Measurements from ENCODE around the gene CLEC3A.
A peak's percentile ranks its signal among the peaks of the same experiment; 100 is the strongest.
"Not testable (repeated sequence)": the region's sequence is repeated elsewhere in the genome, so short reads cannot be mapped to it uniquely, and the experiment has no call there.

The CLEC3A gene, protein sequence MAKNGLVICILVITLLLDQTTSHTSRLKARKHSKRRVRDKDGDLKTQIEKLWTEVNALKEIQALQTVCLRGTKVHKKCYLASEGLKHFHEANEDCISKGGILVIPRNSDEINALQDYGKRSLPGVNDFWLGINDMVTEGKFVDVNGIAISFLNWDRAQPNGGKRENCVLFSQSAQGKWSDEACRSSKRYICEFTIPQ

DNA sequence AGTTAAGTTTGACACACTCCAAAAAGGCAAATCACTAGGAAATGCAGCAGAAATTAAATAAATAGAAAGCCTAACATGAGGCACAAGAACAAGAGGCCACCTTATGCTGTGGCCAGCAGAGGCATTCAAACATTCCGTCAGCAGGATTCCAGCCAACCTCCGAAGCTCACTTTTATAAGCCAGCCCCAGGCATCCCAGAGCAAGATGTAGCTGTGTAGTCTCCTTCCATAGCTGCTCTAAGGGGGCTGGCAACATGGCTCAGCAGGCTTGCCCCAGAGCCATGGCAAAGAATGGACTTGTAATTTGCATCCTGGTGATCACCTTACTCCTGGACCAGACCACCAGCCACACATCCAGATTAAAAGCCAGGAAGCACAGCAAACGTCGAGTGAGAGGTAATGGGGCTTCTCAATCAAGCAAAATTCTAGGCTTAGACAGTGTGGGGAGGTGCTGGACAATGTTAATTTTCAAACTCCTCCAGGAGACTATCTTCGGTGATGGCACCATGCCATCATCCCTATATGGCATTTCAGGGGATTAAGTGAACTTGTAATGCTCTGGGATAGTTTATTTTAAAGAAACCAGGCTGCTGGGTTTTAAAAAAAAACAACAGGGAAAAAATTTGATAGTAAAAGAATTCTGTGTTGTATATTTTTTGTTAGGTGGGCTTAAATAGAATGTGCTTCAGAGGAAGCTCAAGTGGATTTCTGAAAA is at the start of gene CLEC3A:
TSS of gene CLEC3A (plus strand) at position 202 of the 714 bp plus-strand sequence. CDS start at position 281, 79 bp downstream.
- DNase-seq = no peak

DNA sequence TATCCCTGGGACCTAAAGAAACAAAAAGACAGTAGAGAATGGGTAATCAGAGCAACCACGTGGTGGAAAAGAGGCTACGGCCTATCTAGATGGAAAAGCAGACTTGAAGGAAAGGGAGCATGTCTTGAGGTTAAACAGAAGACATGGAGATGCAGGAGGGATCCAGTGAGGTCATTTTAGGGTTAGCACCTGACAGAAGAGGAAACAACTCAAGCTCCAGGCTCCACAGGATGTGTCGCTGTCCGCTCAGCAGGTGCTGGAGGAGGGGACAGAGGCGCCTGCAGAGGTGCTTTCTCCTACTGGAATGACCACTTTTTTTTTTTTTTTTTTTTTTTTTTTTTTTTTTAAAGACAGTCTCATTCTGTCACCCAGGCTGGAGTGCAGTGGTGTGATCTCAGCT is 47.5 kb upstream of the CLEC3A start:
- DNase-seq = no peak

DNA sequence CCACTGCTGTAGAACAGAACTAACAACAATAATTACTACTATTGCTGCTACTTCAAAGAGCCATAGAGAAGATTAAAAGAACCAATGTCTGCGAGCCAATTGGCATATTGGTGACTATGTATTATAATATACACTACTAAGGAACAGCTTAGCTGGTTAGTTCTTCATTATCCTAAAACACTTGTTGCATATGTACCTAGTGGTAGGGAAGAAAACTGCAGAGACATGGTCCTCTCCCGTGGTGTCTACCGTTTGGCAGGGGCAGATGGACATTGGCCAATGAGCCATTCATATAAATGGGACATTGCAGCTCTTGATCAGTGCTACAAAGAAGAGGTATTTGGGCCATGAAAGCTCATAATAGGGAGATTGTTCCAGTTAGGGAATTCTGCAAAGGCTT is 46.4 kb upstream of the CLEC3A start:
- no peak for DNase-seq

DNA sequence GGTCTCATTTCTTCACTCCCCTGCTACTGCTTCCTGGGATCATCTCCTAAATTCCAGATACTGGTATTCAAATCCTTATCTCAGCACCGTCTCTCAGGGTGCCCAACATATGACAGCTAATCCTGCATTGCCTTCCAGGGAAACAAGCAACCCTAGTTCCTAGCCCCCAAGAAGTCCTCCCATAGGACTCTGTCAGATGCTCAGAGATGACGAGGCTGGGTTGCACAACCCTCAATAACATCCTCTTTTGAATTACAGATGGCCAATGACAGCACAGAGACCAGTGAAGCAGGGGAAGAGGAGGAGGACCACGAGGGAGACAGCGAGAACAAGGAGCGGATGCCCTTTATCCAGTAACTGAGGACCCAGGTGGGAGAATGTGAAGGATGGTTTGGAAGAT is 45.0 kb upstream of the CLEC3A start:
- DNase-seq = no peak

DNA sequence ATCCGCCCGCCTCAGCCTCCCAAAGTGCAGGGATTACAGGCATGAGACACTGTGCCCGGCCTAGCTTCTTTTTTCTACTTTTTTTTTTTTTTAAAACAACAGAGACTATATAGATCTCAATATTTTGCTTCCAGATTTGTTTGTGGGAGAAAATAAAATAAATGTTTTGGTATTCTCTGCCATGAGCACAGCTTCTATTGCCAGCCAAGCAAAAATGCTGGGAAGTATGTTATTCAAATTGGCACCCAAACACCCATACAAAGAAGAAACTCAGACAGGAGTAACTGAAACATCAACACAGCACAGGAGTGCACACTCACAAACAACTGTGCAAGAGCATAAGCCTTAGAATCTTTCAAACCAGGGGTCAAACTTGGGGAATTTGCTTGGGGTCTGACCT is 37.2 kb upstream of the CLEC3A start:
- no peak for DNase-seq

DNA sequence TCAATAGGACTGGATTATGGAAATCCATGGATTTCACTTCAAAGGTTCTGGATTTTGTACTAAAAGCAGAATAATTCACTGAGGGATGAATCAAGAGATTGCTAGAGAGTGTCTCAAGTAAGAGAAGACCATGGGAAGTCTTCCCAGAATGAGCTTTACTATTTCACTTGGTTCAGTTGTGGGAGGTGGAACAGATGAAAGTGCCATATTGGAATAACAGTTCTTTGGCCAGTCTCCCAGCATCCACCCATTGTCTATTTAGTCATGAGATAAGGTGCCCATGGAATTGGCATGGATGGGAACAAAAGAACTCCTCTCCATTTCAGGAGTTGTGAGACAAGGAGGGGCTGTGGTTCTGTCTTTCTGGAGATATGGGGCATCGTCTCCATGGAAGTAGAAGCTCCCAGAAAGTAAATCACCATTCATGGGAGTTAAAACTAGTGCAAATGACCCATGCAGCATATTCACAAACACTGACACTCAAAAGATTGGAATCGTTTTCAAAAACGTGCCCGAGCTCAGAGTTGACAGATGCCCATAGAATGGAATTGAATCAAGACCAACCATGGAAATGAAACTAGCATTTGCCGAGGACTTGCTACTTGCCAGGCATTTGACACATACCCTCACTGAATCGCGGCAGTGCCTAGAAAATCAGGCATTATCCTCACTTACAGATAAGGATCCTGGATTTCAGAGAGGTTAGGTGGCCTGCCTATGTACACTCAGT is 36.2 kb upstream of the CLEC3A start:
- no peak for DNase-seq

DNA sequence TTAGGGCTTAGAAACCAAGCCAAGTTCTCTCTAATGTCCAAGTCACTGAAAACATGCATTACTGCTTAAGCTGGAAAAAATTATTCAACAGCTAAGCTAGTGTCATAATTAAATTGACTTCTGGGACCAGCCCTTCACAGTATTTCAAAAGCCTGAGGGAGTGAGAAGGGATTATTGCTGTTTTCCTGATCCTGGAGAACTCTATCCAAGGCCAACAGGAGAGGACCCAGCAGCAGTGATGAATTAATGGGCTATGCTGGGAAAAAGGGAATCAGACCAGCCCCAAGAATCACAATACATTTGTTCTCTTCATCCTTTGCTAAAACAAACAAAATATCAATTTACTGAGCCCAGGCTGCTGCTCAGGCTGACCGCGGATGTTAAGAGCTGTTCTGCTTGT is 34.5 kb upstream of the CLEC3A start:
- no peak for DNase-seq

DNA sequence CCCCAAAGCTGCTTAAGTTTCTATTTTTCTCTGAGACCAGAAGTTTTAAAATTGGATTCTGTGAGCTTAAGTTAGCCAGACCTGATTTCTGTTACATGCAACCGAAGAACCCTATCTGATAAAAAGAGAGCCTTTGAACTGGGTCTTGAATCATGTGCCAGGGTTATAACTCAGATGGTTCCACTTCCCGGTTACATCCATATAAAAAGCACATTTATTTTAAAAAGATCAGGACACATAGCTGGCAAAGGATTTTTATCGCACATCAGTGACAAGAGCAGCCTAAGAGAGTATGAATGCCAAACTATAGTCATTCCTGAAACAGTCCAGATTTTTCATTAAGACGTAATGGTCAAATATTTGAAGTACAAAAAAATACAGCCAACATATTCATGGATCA is 32.5 kb upstream of the CLEC3A start:
- no peak for DNase-seq

DNA sequence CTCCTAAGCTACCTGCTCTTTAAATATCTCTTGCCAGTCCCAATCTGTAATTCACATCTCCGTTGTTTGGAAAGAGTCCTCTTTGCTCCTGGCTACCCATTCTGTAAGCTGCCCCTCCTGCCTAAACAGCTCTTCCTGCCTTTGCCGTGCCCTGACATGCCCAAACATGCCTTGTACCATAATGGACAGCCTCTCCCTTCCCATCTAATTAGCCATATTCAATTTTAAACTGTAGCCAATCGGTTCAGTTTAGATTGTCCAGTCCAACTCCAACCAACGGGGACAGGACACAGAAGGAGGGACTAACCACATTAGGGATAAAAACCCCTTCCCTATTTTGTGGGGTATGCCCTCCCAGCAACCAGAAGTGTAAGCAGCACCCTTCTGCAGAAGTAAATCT is 30.6 kb upstream of the CLEC3A start:
- no peak for DNase-seq

DNA sequence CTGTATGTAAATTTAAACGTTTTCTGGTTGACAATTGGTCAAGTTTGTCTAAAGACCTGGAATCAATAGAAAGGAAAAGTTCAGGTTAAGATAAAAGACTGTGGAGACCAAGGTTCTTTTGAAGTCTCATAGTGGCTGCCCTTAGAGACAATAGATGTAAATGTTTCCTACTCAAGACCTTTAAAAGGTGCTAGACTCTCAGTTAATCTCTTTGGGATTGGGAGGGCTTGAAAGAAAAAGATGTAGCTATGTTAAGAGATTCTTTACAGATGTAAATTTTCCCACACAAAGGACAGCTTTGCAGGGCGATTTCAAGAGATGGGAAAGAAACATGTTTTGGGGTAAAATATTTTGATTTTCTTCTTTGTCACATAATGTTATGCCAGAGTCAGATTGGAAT is 30.0 kb upstream of the CLEC3A start:
- DNase-seq = not testable (repeated sequence)

DNA sequence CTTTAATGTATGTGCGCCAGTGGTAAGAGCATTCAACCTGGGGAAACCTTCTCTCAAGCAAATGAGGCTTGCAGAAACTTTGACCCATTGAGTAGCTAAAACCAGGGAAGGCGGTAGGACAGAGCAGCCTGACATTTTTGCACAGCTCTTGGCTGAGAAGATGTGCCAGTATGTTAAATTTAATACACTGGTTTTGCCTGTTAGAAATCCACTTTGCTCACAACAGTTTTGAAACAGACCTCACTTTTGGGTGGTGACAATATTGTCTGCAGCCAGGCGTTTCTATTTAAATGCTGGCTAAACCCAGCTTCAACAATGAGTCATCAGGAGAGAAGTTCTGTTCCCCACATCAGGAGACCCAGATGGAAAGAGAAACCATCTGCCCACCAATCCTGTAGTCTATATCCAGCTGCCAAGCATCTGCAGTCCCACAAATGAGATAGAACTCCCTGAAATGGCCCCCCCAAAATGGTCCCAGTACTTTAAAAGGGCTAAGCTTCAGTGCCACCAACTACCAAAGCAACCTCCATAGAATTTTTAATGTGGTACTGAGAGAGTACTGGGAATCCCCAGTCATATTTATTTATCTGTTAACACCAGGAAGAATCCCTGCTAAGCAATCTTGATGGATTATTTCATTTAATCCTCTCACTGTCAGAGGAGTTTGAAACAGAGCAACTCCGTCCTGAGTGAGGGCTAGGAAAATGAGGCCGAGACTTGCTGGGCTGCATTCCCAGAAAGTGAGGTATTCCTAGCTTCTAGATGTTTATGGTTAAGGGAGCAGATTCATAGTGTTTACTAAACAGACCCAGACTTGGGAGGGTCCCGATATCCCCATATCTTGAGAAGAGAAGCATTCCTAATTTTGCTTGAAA is 29.0 kb upstream of the CLEC3A start:
- no peak for DNase-seq

DNA sequence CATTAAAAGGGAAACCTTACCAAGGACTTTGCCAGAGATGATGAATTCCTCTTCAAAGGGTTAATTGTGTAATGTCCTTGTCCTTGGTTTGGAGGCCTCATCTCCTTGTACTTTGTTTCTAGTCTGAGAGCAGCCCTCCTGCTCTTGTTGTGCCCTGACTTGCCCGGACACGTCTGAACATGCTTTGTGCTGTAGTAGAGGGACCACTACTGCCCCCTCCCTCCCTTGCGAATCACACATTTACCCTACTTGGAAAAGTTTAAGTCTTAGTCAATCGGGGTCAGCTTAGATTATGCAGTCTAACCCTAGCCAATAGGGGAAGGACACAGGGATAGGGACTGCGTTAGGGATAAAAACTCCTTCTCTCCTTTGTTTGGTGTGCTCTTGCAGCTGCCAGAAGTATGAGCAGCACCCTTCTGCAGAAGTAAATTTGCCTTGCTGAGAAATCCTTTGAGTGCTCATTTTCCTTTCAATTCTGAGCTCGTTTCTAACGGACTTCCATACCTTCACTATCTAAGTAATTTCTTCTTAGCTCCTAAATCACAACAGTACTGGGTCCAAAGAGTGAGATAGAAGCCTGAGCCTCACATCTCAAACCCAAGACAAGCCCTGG is 26.4 kb upstream of the CLEC3A start:
- no peak for DNase-seq

DNA sequence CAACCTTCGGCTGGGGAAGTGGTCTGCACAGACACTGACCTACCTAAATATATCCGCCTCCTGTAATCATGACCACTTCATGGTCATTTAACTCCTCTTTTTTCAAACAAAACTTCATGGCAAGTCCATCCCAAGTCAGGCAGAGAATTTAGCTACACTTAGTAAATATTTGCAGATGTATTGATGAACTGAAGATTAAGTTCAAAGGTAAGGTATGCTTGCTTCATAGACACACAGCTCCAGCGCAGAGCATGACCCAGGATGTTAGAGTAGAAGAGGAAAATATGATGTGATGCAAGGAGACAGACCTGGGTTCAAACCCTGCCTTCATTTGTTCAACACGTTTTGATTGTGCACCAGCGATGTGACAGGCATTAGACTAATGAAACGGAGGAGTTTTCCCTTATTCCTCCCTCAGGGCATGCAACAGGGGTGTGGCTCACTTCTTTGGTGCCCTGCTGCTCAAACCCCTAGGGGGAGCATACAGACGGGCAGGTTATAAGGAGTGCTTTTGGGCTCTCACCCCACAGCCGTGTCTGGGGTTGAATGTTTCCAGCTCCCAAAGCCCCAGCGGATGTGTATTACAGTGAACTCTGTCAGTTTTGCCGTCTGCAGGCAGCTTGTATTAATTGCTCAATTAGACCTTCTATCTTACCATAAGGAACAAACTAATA is 23.9 kb upstream of the CLEC3A start:
- no peak for DNase-seq

DNA sequence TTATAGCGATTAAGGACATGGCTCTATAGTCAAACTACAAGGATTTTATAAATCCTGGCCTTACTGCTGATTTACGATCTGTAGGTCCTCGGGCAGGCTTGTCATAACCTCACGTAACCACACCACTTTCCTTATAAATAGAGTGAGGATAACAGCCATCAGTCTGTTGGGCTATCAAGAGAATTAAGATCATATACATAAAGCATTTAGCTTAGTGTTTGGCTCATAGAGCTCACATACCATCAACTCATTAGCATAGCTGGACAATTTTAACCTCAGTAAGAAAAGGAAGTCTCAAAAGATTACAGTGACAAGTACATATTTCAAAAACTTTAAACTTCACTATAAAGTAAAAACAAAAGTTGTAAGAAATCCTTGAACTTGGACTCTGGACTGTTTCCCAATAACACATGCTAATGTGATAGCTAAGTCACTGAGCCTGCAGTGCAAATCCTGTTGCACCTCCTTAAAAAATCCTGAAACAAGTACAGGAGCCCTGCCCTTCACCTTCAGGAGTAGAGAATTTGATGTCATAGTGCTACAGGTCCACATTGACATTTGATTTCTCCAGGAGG is 20.8 kb upstream of the CLEC3A start:
- no peak for DNase-seq

DNA sequence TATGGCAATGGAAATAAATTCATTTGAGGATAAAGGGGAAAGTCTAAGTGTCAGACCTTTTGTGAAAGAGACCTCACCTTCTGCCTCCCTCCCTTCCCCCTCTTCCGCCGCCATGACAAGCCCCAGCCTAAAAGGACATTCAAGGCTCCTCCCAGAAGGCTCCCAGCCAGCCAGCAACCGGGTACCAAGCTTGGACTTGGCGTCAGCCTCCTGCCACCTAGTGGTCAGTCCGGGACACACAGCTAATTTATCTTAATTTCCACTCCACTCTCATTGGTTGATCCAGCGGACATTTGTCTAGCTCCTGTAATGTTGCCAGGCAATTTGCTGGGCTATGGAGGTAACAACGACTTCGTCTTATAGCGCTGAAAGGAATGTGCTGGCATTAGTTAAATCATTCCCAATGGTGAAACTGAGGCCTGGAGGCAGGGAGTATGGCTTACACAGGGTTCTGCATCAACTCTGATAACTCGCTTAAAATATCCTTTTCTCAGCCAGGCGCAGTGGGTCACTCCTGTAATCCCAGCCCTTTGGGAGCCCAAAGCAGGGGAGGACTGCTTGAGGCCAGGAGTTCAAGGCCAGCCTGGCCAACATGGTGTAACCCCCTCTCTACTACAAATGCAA is 19.3 kb upstream of the CLEC3A start:
- peak; percentile 68 to 82 for DNase-seq

DNA sequence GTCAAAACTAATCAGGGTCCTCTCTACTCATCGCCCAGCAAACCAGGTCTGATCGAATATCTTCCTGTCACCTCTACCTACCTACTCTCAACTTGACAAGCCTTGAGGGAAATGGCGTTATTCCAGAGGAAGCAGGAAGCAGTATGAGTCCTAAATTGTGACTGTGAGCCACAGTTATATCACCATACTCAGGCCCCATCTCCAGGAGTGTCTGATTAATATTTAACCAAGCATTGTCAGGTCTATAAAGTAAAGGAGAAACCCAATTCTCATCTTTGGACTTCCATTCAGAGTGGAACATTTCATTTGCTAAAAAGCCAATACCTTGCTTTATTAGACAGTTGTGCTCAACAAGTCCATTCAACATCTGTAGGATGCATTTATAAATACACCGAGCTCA is 17.8 kb upstream of the CLEC3A start:
- no peak for DNase-seq

DNA sequence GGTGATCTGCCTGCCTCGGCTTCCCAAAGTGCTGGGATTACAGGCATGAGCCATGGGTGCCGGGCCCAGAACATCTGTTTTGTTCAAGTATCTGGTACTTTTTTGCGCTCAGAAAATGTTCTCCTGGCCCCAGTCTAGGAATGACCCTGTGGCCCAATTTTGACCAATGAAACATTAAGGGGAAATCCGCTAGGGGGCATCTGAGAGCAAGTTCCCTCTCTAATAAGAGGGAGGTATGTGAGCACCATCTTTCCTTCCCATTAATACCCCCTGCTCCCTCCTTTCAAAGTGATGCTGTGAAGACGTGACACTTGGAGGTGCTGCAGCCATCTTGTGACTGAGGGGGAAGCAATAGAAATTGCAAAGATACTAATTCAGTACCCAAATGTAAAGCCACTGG is 16.5 kb upstream of the CLEC3A start:
- DNase-seq = peak in 1 of 2 experiments; percentile 6

DNA sequence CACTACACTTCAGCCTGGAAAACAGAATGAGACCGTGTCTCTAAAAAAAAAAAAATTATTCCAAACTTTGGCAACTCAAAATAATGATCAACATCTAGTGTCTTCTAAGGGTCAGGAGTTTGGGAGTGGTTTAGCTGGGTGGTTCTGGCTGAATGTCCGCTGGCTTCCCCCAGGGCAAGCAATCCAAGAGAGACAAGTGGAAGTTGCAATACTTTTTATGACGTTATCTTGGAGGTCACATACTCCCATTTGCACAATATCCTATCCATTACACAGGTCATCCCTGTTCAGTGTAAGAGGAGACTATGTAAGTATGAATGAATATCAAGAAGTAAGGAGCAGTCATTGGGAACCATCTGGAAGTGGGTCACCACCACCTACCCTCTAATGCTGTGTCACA is 15.2 kb upstream of the CLEC3A start:
- DNase-seq = no peak

DNA sequence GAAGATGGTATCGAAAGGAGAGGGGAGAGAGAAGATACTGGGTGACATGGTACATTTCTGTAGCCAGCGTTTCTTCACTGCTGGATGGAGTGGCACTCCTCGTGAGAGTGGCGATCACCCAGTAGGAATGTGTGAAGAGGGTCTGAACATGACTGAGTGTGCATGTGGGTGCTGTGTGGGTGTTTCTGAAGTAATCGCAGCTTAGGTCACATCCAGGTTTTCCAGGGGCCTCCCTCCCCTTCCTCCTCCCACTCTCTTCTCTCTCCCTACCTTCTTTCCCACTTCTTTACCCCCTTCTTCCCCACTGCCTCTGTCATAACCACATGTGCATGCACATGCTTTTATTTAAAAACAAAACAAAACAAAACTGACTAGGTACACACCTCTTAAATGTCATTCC is 1.8 kb downstream of the CLEC3A start:
- DNase-seq = no peak

DNA sequence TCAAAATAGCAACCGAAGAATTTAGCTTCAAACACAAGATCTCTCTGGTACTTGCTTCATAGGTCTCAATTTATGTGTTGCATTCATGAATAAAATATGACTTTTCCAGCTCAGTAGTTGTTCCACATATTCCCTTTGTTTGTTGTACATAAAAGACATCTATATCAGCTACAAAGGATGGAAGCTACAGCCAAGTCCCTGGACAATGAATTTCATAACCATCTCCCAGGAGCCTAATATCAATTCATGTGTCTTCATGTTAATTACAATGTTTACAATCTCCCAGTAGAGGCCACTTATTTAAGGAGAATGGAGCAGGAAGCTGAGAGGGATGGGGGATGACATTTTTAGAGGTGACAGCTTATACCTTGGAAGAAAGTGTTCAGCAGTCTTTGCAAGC is 3.3 kb downstream of the CLEC3A start:
- no peak for DNase-seq

DNA sequence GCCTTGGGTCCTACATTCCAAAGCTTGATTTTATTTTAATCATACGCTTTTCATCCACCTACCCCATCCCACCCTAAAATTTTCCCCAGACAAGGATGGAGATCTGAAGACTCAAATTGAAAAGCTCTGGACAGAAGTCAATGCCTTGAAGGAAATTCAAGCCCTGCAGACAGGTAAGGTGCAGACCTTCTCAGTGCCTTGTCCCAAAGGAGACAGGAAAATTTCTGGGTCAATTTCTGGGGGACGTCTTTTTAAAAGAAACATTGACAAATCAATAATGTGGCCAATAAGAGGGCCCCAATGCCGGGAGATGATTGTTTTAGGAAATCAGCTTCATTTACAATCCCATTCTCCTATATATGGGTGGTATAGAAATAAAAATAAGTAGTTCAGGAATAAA is 5.7 kb downstream of the CLEC3A start:
- DNase-seq = no peak
